22Rv1 (cell line): Measurements from ENCODE around the gene OR4F6.

ENCODE experiments used
- H3K27ac ChIP-seq: fragments of 450-650 bp; 2 replicates; pipeline ENCODE4 v1.5.1; 2017
- ZFX ChIP-seq: fragments of 450-650 bp; IDR thresholded peaks from 2 replicates; pipeline ENCODE4 v1.6.1; 2017; ENCODE audit warnings: antibody characterized with exemption, borderline replicate concordance
- TF ChIP-seq, protein P1 (sequence below): fragments of 450-650 bp; IDR thresholded peaks from 2 replicates; pipeline ENCODE4 v1.5.1; 2017; ENCODE audit warnings: mild to moderate bottlenecking

OR4F6 gene

GRCh38 chr15:101810876-101811275 is 7.6 kb downstream of the OR4F6 start:
- no peak for TF ChIP-seq ZFX
- TF ChIP-seq, protein P1, sequence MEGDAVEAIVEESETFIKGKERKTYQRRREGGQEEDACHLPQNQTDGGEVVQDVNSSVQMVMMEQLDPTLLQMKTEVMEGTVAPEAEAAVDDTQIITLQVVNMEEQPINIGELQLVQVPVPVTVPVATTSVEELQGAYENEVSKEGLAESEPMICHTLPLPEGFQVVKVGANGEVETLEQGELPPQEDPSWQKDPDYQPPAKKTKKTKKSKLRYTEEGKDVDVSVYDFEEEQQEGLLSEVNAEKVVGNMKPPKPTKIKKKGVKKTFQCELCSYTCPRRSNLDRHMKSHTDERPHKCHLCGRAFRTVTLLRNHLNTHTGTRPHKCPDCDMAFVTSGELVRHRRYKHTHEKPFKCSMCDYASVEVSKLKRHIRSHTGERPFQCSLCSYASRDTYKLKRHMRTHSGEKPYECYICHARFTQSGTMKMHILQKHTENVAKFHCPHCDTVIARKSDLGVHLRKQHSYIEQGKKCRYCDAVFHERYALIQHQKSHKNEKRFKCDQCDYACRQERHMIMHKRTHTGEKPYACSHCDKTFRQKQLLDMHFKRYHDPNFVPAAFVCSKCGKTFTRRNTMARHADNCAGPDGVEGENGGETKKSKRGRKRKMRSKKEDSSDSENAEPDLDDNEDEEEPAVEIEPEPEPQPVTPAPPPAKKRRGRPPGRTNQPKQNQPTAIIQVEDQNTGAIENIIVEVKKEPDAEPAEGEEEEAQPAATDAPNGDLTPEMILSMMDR: no peak
- H3K27ac ChIP-seq: no peak overlapping the region

- TF ChIP-seq, protein P1: no peak
- TF ChIP-seq ZFX: no peak
- no peak within 1 kb of the TSS for H3K27ac ChIP-seq
Measured at GRCh38 chr15:101811902-101812301, 8.6 kb downstream of the OR4F6 start, which contains the start of gene OR4F15. OR4F15 (plus strand) TSS chr15:101812202; CDS start chr15:101818187, 5,985 bp downstream.

DNA sequence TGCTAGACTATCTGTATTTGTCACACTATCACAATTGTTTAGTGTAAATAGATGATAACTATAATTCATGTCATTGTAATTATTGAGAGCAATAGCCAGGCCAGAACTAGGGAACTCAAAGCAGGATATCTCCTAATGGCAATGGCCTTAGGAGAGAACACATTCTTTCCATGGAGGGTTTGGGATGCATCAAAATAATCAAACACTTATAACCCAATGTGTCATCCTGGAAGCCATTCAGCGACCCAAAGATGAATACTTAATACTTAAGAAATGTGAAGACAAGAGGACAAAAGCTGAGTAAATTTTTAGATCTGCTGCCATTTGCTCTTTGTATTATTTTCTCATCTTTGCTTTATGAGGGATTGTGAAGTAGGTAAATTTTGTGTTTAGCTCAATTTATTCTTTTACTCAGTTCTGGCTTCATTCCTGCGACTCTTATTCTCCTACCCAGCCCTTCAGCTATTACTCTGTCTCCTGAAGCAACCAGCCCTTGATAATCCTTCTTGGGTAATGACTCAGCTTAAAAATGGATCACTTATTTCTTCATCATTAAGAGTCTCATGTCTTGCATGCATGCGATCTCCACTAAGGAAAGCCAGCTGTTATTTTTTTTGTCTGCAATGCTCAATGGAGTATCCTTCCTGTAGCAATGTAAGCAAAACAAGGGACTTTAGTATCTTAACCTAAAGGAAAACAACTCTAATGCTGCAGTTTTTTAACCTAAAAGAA is 10.7 kb downstream of the OR4F6 start:
- H3K27ac ChIP-seq: no peak overlapping the region
- no peak for TF ChIP-seq ZFX
- TF ChIP-seq, protein P1: no peak

DNA sequence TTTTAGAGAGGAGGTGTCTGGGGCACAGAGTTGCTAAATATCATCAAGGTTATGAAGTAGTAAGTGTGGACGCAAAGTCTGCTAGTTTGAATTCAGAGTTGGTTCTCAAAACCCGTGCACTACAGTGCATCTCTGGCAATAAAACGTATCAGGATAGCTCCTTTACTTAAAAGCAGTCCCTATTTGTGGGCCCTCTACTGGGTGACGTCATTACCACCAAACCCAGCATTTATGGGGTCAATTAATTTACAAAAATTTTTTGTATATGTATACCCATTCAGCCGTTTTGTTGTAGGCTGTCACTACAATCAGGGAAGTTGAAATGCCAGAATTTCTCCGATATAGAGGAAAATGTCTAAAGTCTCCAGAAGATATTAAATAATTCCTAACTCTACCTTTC is 17.5 kb downstream of the OR4F6 start:
- TF ChIP-seq ZFX: no peak
- TF ChIP-seq, protein P1: no peak

GRCh38 chr15:101827257-101827656 is 23.9 kb downstream of the OR4F6 start:
- TF ChIP-seq ZFX: no peak
- TF ChIP-seq, protein P1: no peak
- no peak overlapping the region for H3K27ac ChIP-seq

More for the DNA sequence above, 17.5 kb downstream of the OR4F6 start:
- no peak overlapping the region for H3K27ac ChIP-seq

GRCh38 chr15:101828774-101829173 is 25.5 kb downstream of the OR4F6 start:
- TF ChIP-seq, protein P1: no peak
- TF ChIP-seq ZFX: no peak
- H3K27ac ChIP-seq: no peak overlapping the region

- TF ChIP-seq, protein P1: no peak
- TF ChIP-seq ZFX: no peak
- H3K27ac ChIP-seq: no peak overlapping the region
Measured at GRCh38 chr15:101841656-101842055, 38.3 kb downstream of the OR4F6 start.
